SH-SY5Y (cell line): Measurements from ENCODE around the gene PPP1R14C.

Source experiments
- GATA2 ChIP-seq: IDR thresholded peaks from 2 replicates; pipeline ENCODE4 v1.6.1; 2011; ENCODE audit warnings: mild to moderate bottlenecking, low read depth, low read length
- GATA3 ChIP-seq: IDR thresholded peaks from 2 replicates; pipeline ENCODE4 v1.6.1; 2011; ENCODE audit warnings: low read depth, mild to moderate bottlenecking, low read length, moderate library complexity

- TF ChIP-seq GATA2 (no peak), GATA3 (no peak)
Measured at GRCh38 chr6:150152891-150153876, 10.3 kb downstream of the PPP1R14C start.
